K562 (cell line): Measurements from ENCODE around the gene ABRAXAS1. TPM values are rescaled to one million over a fixed set of nuclear protein-coding genes. Genes with fewer than 3 reads are reported as not detected.
A peak's percentile ranks its signal among the peaks of the same experiment; 100 is the strongest.

ENCODE experiments used
- BMI1 ChIP-seq: fragments of 150-350 bp; IDR thresholded peaks from 2 replicates; pipeline ENCODE4 v1.6.1; 2014; ENCODE audit warnings: low read length
- ELF1 ChIP-seq: fragments of 200-800 bp; sonication (Bioruptor generic); IDR thresholded peaks from 2 replicates; pipeline ENCODE4 v1.6.1; 2016; ENCODE audit warnings: missing genetic modification characterization, missing compliant biosample characterization
- EP400 ChIP-seq: fragments of 450-650 bp; IDR thresholded peaks from 2 replicates; pipeline ENCODE4 v1.6.1; 2017; ENCODE audit warnings: antibody characterized with exemption, mild to moderate bottlenecking, moderate library complexity
- KDM4B ChIP-seq, 2 experiments: fragments of 450-650 bp in 1 of 2; sonication (generic) in 1 of 2; IDR thresholded peaks; 2 replicates each; pipeline ENCODE4 v1.6.1; 2016 to 2017; ENCODE audit warnings: borderline replicate concordance in 2 of 2, antibody characterized with exemption in 1 of 2, low read depth in 1 of 2, mild to moderate bottlenecking in 1 of 2
- POLR2B ChIP-seq: fragments of 450-650 bp; IDR thresholded peaks from 2 replicates; pipeline ENCODE4 v1.6.1; 2018; ENCODE audit warnings: low read depth; ENCODE audit not compliant: partially characterized antibody
- POLR3G ChIP-seq: IDR thresholded peaks from 2 replicates; pipeline ENCODE4 v1.6.1; 2011; ENCODE audit not compliant: insufficient read length, insufficient replicate concordance; ENCODE audit errors: extremely low read depth
- TCF3 ChIP-seq: sonication (generic); formaldehyde crosslinking; IDR thresholded peaks from 2 replicates; pipeline ENCODE4 v1.4.0; 2020; ENCODE audit warnings: mild to moderate bottlenecking, missing genetic modification reagents
- TEAD4 ChIP-seq, 2 experiments: sonication (generic) in 1 of 2; formaldehyde crosslinking in 1 of 2; IDR thresholded peaks; 2 replicates each; pipeline versions ENCODE4 v1.6.1 to v1.8.0; 2012 to 2022; ENCODE audit warnings: borderline replicate concordance in 1 of 2, inconsistent platforms in 1 of 2, low read length in 1 of 2, mild to moderate bottlenecking in 1 of 2, missing genetic modification reagents in 1 of 2
- YBX1 ChIP-seq: fragments of 450-650 bp; IDR thresholded peaks from 2 replicates; pipeline ENCODE4 v1.7.1; 2016; ENCODE audit warnings: mild to moderate bottlenecking
- ZNF197 ChIP-seq: fragments of 200-800 bp; sonication (Bioruptor generic); IDR thresholded peaks from 2 replicates; pipeline ENCODE4 v1.6.1; 2016; ENCODE audit warnings: low read depth, missing genetic modification characterization, missing compliant biosample characterization
- ZNF263 ChIP-seq: sonication (generic); formaldehyde crosslinking; IDR thresholded peaks from 2 replicates; pipeline ENCODE4 v1.8.0; 2022; ENCODE audit warnings: mild to moderate bottlenecking, missing genetic modification reagents, borderline replicate concordance
- polyA plus RNA-seq, 8 experiments: library from polyadenylated mRNA; depleted of rRNA in 4 of 8; stranded (reverse) in 5 of 8; unstranded in 3 of 8; fragments of >200 nt; fragmentation: Nextera tagmentation in 2 of 8; fragmentation: Illumina TruSeq in 1 of 8; extraction: Ambion mirVana in 2 of 8; extraction: Trizol in 1 of 8; gene quantifications; 2 replicates each; pipeline versions ENCODE4 v1.2.1 to v1.2.3, GENCODE V29; 2011 to 2014; ENCODE audit warnings: inconsistent platforms in 1 of 8, missing spikeins in 1 of 8
- total RNA-seq, 7 experiments: library from RNA; depleted of rRNA in 6 of 7; stranded (reverse); fragments of >200 nt in 6 of 7; fragmentation: Illumina TruSeq in 2 of 7; extraction: Trizol in 2 of 7; gene quantifications; 2 replicates each; pipeline versions ENCODE4 v1.2.1 to v1.2.3, GENCODE V29; 2011 to 2021; ENCODE audit warnings: low replicate concordance in 1 of 7
- TF ChIP-seq, protein P1 (sequence below): sonication (generic); formaldehyde crosslinking; IDR thresholded peaks from 2 replicates; pipeline ENCODE4 v1.8.0; 2022; ENCODE audit warnings: mild to moderate bottlenecking, missing genetic modification reagents, borderline replicate concordance
- TF ChIP-seq, protein P2 (sequence below): IDR thresholded peaks from 2 replicates; pipeline ENCODE4 v1.6.1; 2012; ENCODE audit warnings: low read depth, low read length, improper control_type of control experiment, borderline replicate concordance
- TF ChIP-seq, protein P3 (sequence below): fragments of 250-450 bp; sonication (Bioruptor Pico); IDR thresholded peaks from 2 replicates; pipeline ENCODE4 v1.5.0; 2021; ENCODE audit warnings: mild to moderate bottlenecking, borderline replicate concordance
- TF ChIP-seq, protein P4 (sequence below): sonication (generic); IDR thresholded peaks from 2 replicates; pipeline ENCODE4 v1.6.1; 2016
- TF ChIP-seq, protein P5 (sequence below): fragments of 250-450 bp; sonication (Bioruptor Pico); IDR thresholded peaks from 2 replicates; pipeline ENCODE4 v1.8.0; 2022; ENCODE audit warnings: inconsistent platforms

Gene ABRAXAS1
- total and polyA plus RNA-seq, 9 of the 15 experiments (the other 6 are each of a cell fraction or from before 2014, with no cell fraction given), result 10.8 to 48.3 (median 22.1) TPM

DNA sequence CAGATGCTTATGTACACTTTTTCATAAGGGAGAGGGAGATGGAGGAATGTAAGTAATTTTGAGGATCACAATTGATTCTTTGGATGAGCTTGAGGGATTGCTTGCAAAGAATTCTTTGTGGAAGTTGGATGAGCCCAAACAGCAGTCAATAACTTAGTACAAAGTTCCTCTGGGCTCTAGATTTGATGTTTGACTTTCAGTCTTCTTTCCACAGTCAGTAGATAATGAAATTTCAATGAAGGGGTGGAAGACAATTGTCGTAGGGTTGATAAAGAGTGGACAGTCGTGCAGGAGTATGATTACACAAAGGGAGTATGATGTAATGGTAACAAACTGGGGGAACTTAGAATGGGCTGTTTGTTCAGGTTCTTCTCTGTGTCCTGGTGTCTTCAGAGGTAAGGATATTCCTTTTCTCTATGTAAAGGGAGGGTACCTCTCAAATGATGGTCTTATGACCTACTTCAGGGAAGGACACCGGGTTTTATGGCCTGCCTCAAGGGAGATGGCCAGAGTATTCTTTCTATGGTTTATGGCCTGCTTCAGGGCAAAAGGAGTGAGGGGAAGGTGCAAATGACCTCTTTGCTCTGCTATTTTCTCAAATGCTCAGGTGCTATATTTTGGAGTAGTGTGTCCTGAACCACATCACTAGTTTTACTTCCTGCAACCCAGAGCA, 1.7 kb upstream of the ABRAXAS1 start (continued):
- TF ChIP-seq, protein P1, sequence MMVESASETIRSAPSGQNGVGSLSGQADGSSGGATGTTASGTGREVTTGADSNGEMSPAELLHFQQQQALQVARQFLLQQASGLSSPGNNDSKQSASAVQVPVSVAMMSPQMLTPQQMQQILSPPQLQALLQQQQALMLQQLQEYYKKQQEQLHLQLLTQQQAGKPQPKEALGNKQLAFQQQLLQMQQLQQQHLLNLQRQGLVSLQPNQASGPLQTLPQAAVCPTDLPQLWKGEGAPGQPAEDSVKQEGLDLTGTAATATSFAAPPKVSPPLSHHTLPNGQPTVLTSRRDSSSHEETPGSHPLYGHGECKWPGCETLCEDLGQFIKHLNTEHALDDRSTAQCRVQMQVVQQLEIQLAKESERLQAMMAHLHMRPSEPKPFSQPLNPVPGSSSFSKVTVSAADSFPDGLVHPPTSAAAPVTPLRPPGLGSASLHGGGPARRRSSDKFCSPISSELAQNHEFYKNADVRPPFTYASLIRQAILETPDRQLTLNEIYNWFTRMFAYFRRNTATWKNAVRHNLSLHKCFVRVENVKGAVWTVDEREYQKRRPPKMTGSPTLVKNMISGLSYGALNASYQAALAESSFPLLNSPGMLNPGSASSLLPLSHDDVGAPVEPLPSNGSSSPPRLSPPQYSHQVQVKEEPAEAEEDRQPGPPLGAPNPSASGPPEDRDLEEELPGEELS, result no peak
- peak; percentile 84 for TF ChIP-seq TCF3
- TF ChIP-seq, protein P2, sequence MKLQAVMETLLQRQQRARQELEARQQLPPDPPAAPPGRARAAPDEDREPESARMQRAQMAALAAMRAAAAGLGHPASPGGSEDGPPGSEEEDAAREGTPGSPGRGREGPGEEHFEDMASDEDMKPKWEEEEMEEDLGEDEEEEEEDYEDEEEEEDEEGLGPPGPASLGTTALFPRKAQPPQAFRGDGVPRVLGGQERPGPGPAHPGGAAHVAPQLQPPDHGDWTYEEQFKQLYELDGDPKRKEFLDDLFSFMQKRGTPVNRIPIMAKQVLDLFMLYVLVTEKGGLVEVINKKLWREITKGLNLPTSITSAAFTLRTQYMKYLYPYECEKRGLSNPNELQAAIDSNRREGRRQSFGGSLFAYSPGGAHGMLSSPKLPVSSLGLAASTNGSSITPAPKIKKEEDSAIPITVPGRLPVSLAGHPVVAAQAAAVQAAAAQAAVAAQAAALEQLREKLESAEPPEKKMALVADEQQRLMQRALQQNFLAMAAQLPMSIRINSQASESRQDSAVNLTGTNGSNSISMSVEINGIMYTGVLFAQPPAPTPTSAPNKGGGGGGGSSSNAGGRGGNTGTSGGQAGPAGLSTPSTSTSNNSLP, result 0 out of 2 replicates have a peak, but pooled peaks have one; percentile 38
- no peak for TF ChIP-seq POLR2B
- TF ChIP-seq, protein P3, sequence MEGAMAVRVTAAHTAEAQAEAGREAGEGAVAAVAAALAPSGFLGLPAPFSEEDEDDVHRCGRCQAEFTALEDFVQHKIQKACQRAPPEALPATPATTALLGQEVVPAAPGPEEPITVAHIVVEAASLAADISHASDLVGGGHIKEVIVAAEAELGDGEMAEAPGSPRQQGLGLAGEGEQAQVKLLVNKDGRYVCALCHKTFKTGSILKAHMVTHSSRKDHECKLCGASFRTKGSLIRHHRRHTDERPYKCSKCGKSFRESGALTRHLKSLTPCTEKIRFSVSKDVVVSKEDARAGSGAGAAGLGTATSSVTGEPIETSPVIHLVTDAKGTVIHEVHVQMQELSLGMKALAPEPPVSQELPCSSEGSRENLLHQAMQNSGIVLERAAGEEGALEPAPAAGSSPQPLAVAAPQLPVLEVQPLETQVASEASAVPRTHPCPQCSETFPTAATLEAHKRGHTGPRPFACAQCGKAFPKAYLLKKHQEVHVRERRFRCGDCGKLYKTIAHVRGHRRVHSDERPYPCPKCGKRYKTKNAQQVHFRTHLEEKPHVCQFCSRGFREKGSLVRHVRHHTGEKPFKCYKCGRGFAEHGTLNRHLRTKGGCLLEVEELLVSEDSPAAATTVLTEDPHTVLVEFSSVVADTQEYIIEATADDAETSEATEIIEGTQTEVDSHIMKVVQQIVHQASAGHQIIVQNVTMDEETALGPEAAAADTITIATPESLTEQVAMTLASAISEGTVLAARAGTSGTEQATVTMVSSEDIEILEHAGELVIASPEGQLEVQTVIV (CRISPR knock-in tag), result no peak
- no peak for TF ChIP-seq YBX1
- peak; percentile 30; the same call in 1 of the 2 replicates for TF ChIP-seq EP400
- TF ChIP-seq POLR3G, result no peak
- TF ChIP-seq TEAD4 (IDR thresholded peaks at IDR 0.05; ENCODE audit: low read length), result peak; percentile 48
- TF ChIP-seq TEAD4 (CRISPR knock-in tag; IDR thresholded peaks at IDR 0.05; ENCODE audit: borderline replicate concordance), result no peak
- TF ChIP-seq ELF1 (tag), result no peak
- TF ChIP-seq, protein P4, sequence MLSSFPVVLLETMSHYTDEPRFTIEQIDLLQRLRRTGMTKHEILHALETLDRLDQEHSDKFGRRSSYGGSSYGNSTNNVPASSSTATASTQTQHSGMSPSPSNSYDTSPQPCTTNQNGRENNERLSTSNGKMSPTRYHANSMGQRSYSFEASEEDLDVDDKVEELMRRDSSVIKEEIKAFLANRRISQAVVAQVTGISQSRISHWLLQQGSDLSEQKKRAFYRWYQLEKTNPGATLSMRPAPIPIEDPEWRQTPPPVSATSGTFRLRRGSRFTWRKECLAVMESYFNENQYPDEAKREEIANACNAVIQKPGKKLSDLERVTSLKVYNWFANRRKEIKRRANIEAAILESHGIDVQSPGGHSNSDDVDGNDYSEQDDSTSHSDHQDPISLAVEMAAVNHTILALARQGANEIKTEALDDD, result no peak
- no peak for TF ChIP-seq ZNF197 (CRISPR knock-in tag)
- TF ChIP-seq, protein P5, sequence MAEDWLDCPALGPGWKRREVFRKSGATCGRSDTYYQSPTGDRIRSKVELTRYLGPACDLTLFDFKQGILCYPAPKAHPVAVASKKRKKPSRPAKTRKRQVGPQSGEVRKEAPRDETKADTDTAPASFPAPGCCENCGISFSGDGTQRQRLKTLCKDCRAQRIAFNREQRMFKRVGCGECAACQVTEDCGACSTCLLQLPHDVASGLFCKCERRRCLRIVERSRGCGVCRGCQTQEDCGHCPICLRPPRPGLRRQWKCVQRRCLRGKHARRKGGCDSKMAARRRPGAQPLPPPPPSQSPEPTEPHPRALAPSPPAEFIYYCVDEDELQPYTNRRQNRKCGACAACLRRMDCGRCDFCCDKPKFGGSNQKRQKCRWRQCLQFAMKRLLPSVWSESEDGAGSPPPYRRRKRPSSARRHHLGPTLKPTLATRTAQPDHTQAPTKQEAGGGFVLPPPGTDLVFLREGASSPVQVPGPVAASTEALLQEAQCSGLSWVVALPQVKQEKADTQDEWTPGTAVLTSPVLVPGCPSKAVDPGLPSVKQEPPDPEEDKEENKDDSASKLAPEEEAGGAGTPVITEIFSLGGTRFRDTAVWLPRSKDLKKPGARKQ, result no peak
- no peak for TF ChIP-seq KDM4B (IDR thresholded peaks at IDR 0.05; ENCODE audit: borderline replicate concordance in 2 of 2, low read depth in 1 of 2)
- no peak for TF ChIP-seq ZNF263
- no peak for TF ChIP-seq BMI1
